Activated T-cell treated with anti-CD3 and anti-CD28 coated beads, Interleukin-2, amount 50 U/mL, for 24 hours (primary cell): ENCODE data around the gene ATP11A.

Experiments used
- DNase-seq: peaks from one replicate; pipeline ENCODE4 v3.0.0-alpha.2; 2020
- H3K27ac Mint-ChIP-seq: 2 replicates; pipeline ENCODE4 v1.8.0; 2020; ENCODE audit warnings: mild to moderate bottlenecking, mixed read lengths
- H3K27me3 Mint-ChIP-seq: 2 replicates; pipeline ENCODE4 v1.8.0; 2020; ENCODE audit warnings: mixed read lengths
- H3K36me3 Mint-ChIP-seq: 2 replicates; pipeline ENCODE4 v1.8.0; 2020; ENCODE audit warnings: low read depth, mixed read lengths
- H3K4me1 Mint-ChIP-seq: 2 replicates; pipeline ENCODE4 v1.8.0; 2020; ENCODE audit warnings: low read depth, mixed read lengths
- H3K4me3 Mint-ChIP-seq: 2 replicates; pipeline ENCODE4 v1.8.0; 2020; ENCODE audit warnings: mild to moderate bottlenecking, moderate library complexity, mixed read lengths
- H3K9me3 Mint-ChIP-seq: 2 replicates; pipeline ENCODE4 v1.8.0; 2020; ENCODE audit warnings: mixed read lengths

ATP11A gene

DNA sequence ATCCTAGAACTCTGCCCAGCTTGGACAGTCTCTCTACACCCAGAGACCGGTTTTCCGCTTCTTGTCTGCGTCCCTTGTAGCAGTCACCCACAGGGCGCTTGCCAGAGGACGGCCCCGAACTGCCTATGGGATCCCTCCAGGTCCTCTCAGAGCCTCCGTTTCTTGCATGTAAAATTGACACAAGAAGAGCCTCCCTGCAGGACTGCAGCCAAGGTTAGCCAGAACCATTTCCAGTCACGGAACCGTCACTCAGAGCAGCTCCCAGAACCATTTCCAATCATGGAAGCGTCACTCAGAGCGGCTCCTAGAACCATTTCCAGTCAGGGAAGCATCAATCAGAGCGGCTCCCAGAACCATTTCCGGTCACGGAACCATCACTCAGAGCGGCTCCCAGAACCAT, 65.5 kb downstream of the ATP11A start:
- Mint-ChIP-seq H3K4me3 (no peak overlapping the region), H3K27ac (no peak overlapping the region), H3K27me3 (no peaks in the 10 kb centered on the region), H3K9me3 (no peaks in the 10 kb centered on the region), H3K4me1 (peaks cover 40% of the 10 kb centered on the region), H3K36me3 (peaks cover 3% of the 10 kb centered on the region)
- DNase-seq, result no peak

DNA sequence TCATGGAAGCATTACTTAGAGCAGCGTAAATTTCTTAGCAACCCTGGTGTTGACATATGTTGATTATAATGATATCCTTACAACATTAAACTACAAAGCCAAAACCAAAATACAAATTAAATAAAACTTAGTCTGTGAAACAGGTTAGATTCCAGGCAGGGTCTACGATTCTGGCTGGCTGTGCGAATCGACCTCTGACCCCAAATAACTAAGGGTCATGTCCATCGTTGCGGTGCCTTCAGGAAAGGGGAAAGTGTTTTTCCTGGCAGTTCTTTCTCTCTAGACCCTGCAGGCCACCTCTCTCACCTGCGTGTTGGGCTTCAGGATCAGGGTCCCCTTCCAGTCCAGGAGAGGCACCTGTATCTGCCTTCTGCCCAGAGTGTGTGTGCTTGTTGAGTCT, 66.2 kb downstream of the ATP11A start:
- H3K4me3 Mint-ChIP-seq, result no peak overlapping the region
- peaks cover 42% of the 10 kb centered on the region for H3K4me1 Mint-ChIP-seq
- H3K9me3 Mint-ChIP-seq, result no peaks in the 10 kb centered on the region
- H3K27ac Mint-ChIP-seq, result no peak overlapping the region
- no peaks in the 10 kb centered on the region for H3K27me3 Mint-ChIP-seq
- no peak for DNase-seq
- peaks cover 3% of the 10 kb centered on the region for H3K36me3 Mint-ChIP-seq

DNA sequence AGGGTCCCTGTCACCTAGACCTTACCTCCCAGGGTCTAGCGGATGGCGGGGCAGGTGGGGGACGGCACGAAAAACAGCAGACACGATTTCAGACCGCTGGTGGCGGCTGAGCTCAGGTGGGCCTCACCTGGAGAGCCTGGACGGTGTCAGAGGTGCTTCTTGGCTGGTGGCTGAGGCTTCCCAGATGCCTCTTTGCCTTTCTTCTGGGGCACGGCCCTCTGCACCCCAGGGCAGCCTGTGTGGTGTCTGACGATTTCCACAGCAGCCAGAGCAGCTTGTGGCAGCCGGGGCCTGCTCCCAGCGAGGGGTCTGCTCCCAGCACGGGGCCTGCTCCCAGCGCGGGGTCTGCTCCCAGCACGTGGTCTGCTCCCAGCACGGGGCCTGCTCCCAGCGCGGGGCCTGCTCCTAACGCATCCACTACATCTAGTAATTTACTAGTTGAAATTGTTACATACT, 66.7 kb downstream of the ATP11A start:
- Mint-ChIP-seq H3K4me3 (no peak overlapping the region), H3K4me1 (peaks cover 42% of the 10 kb centered on the region), H3K36me3 (peaks cover 3% of the 10 kb centered on the region), H3K9me3 (no peaks in the 10 kb centered on the region), H3K27me3 (no peaks in the 10 kb centered on the region), H3K27ac (no peak overlapping the region)
- DNase-seq, result no peak

DNA sequence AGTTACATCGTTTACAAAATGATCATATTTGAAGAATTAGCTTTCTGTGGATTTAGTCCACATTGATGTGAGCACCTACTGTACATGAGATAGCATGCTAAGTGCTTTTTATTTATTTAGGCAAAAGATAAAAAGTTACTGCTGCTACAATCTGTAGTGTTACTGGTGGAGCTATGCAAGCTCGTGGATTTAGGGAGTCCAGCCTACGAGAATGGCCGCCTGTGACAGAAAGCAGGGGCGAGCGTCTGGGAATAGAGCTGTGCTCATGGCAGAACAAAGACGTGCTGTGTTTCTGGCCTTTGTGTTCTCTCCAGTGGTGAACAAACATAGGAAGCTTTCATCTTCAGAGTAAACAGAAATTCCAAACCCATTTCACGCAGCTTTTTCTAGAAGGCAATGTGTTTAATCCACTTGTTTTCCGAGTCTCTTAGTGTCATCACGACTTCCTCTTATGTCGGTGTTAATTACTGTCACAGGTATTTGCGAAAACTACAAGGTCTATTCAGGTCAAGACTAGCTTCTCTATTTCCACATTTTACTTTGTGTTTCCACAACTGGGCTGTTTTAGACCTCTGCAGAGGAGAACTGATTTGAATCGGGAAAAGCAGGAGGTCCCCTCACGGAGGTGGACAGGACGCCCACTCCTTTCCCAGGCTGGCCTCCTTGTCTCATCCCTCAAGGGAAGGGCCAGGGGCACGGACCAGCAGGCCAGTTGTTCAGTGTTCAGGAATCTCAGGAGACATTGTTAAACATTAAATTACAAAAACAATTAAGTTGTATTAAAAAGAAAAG, 67.3 kb downstream of the ATP11A start:
- H3K27ac Mint-ChIP-seq, result no peak overlapping the region
- H3K36me3 Mint-ChIP-seq, result peaks cover 3% of the 10 kb centered on the region
- H3K4me1 Mint-ChIP-seq, result peaks cover 37% of the 10 kb centered on the region
- no peak overlapping the region for H3K4me3 Mint-ChIP-seq
- DNase-seq, result no peak
- no peaks in the 10 kb centered on the region for H3K27me3 Mint-ChIP-seq
- no peaks in the 10 kb centered on the region for H3K9me3 Mint-ChIP-seq

DNA sequence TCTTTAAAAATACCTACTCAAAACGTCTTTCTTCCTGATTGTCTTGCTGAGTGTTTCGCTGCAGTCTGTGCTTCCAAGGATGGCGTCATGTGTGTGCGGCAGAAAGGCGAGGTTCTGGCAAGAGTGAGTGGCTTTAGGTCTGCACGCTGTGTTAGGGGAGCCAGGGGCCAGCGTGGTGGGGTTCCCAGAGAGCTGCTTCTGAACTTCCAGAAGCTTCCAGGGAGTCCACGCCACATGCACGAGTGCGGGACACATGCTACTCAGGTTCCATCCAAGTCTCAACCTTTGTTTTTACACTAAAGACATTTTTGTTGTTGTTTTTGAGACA, 67.9 kb downstream of the ATP11A start:
- no peak for DNase-seq
- Mint-ChIP-seq H3K27ac (no peak overlapping the region), H3K4me3 (no peak overlapping the region), H3K27me3 (no peaks in the 10 kb centered on the region), H3K36me3 (peaks cover 3% of the 10 kb centered on the region), H3K4me1 (peaks cover 33% of the 10 kb centered on the region), H3K9me3 (no peaks in the 10 kb centered on the region)

DNA sequence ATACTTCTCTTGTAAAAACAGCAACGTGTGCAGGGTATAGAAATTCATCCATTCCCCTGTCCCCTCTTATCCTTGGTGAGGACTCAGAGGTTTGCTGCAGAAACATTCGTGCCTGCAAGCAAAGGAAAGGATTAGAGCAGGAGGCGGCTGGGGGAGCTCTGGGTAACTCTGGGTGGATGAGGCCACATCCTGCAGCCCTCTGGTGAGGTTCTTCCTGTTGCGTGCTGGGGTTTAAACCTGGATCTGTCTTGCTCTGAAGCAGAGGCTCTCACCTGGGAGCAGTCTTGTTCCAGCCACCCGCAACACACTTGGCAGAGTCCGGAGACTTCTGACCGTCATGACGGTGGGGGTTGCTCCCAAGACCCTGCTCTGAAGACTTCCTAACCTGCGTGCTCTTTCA, 69.2 kb downstream of the ATP11A start:
- Mint-ChIP-seq H3K27me3 (no peaks in the 10 kb centered on the region), H3K36me3 (peaks cover 3% of the 10 kb centered on the region), H3K4me1 (peaks cover 23% of the 10 kb centered on the region), H3K9me3 (no peaks in the 10 kb centered on the region), H3K4me3 (no peak overlapping the region), H3K27ac (peak overlapping the region; percentile 50)
- DNase-seq, result no peak

DNA sequence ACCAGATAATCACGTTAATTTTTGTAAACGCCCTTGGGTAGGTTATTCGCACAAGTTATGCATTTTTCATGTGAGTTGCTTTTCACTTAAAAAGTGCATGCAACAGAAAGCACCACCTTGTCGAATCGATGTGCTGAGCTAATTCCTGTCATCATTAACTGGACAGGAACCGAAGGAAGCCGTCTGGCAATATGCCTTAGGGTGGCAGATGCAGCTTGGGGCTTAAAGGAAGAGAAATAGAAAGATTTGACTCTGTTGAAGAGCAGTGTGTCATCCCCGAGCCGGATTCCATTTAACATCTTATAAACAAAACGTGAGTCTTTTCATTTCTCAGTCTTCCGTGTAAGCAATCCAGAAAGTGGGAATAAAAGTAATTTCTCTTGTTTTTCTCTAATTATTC, 70.0 kb downstream of the ATP11A start:
- no peak for DNase-seq
- H3K27me3 Mint-ChIP-seq, result no peaks in the 10 kb centered on the region
- no peak overlapping the region for H3K27ac Mint-ChIP-seq
- no peak overlapping the region for H3K4me3 Mint-ChIP-seq
- peaks cover 18% of the 10 kb centered on the region for H3K4me1 Mint-ChIP-seq
- peaks cover 3% of the 10 kb centered on the region for H3K36me3 Mint-ChIP-seq
- no peaks in the 10 kb centered on the region for H3K9me3 Mint-ChIP-seq

DNA sequence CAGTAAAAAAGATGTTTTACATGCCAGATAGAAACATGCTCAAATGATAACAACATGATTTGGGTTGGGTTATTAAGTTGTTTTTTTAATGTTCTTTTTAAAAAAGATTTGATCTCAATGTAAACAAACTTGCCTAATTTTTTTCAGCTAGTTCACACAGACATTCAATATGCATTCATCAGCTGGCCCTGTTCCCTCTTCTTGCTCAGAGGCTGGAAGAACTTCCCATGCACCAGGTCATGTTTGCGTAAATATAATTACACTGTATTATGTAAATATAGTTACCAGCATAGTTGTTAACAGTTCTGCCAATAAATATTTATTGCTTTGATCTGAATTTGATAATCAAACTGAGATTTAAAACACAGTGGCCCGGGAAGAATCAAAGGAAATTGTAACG, 70.6 kb downstream of the ATP11A start:
- Mint-ChIP-seq H3K36me3 (no peaks in the 10 kb centered on the region), H3K9me3 (no peaks in the 10 kb centered on the region), H3K4me3 (no peak overlapping the region), H3K27me3 (no peaks in the 10 kb centered on the region), H3K4me1 (peaks cover 18% of the 10 kb centered on the region), H3K27ac (no peak overlapping the region)
- no peak for DNase-seq

DNA sequence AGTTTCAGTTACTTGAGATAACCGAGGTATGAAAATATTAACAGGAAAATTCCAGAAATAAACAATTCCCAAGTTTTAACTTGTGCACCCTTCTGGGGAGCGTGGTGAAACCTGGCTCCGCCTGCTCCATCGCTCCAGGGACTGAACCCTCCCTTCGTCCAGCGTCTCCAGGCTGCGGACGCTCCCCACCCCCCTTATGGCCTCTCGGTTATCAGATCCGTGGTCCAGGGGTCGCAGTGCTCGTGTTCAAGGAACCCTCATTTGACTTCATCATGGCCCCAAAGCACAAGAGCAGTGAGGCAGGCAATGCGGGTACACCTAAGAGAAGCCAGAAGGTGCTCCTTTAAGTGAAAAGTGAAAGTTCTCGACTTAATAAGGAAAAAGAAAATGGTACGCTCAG, 71.1 kb downstream of the ATP11A start:
- Mint-ChIP-seq H3K36me3 (no peaks in the 10 kb centered on the region), H3K4me1 (peaks cover 23% of the 10 kb centered on the region), H3K9me3 (no peaks in the 10 kb centered on the region), H3K4me3 (no peak overlapping the region), H3K27ac (no peak overlapping the region), H3K27me3 (no peaks in the 10 kb centered on the region)
- no peak for DNase-seq

DNA sequence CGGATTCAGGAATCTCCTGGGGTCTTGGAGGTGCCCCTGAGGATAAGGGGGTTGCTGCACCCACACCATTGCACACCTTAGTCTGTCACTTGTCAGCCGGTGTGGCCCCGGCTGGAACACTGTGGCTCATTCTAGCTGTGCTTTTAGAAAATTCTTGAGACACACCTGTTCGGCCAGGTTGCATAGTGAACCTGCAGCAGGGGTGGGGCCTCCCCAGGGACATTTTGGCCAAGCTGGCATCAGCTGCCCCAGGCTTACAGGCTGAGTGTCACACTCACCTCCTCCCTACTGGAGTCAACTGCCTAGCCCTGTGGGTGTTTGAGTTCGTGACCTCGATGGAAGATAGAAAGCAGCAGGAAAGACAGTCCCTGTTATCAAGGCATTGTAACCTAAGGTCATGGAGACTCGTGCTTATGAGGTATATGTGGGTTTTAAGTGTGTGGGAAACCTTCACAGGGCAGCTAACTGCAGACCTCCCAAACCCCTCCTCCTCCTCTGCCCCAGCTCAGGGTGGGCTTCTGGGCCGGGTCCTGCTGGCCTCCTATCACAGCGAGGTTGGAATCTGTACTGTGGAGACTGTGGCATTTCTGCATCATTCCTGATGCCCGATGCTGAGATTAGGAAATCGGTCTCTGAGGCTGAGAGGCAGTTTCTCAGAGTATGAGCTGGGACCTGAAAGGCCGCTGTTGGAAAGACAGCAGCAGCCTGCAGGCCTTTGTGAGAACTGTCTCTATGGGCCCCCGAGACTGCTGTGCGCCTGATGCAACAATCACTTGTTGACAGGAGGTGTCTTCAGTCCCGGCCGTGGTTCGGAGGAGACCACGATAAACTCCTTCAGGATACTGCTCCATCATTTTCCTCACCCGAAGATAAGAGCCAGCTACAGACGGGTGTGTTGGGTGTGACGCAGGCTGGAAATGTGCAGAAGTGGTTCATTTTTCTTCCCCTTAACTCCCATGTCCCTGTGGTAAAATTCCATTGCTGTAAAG, 72.2 kb downstream of the ATP11A start:
- H3K36me3 Mint-ChIP-seq, result no peaks in the 10 kb centered on the region
- no peaks in the 10 kb centered on the region for H3K9me3 Mint-ChIP-seq
- no peak for DNase-seq
- no peak overlapping the region for H3K4me3 Mint-ChIP-seq
- no peak overlapping the region for H3K27ac Mint-ChIP-seq
- peaks cover 29% of the 10 kb centered on the region for H3K4me1 Mint-ChIP-seq
- no peaks in the 10 kb centered on the region for H3K27me3 Mint-ChIP-seq

DNA sequence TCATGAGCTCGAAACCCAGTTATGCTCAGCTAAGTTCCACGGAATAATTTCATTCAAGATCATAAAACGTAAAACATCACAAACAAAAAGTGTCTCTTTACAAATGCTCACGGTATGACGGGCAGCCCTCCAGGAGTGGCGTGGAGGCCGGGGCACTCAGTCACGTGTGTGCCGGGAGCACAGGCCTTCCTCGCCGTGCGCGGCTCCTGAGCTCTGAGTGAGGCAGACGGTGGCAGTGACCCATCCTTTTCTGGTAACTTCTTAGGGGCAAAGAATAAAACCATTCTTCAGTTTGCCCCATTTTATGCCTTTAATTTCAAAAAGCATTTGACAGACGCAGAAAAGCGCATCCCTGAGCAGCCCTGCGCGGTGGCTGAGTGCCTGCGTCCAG, 72.8 kb downstream of the ATP11A start:
- no peak overlapping the region for H3K27ac Mint-ChIP-seq
- H3K9me3 Mint-ChIP-seq, result no peaks in the 10 kb centered on the region
- H3K4me3 Mint-ChIP-seq, result no peak overlapping the region
- no peak for DNase-seq
- H3K36me3 Mint-ChIP-seq, result no peaks in the 10 kb centered on the region
- peaks cover 32% of the 10 kb centered on the region for H3K4me1 Mint-ChIP-seq
- H3K27me3 Mint-ChIP-seq, result no peaks in the 10 kb centered on the region

DNA sequence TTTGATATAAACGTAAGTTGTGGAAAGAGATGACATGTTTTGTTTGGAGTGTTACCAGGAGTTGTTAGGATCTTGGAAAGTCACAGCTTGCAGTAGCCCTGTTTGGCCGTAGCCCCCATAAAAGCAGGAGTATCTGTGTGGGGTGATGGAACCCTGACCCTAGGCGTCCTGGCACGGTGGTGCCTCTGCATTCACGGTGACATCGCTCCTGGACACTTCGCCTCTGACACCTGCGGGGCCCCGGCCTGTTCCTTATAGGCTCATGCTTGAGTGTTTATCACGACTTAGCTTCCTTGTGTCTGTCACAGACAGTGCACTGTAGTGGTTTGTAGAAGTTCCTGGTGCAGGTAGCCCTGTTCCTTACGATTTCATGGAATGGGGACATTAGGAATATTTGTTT, 74.2 kb downstream of the ATP11A start:
- Mint-ChIP-seq H3K4me3 (no peak overlapping the region), H3K9me3 (no peaks in the 10 kb centered on the region), H3K27ac (peak overlapping the region; percentile 44), H3K4me1 (peaks cover 39% of the 10 kb centered on the region), H3K36me3 (no peaks in the 10 kb centered on the region), H3K27me3 (no peaks in the 10 kb centered on the region)
- no peak for DNase-seq

DNA sequence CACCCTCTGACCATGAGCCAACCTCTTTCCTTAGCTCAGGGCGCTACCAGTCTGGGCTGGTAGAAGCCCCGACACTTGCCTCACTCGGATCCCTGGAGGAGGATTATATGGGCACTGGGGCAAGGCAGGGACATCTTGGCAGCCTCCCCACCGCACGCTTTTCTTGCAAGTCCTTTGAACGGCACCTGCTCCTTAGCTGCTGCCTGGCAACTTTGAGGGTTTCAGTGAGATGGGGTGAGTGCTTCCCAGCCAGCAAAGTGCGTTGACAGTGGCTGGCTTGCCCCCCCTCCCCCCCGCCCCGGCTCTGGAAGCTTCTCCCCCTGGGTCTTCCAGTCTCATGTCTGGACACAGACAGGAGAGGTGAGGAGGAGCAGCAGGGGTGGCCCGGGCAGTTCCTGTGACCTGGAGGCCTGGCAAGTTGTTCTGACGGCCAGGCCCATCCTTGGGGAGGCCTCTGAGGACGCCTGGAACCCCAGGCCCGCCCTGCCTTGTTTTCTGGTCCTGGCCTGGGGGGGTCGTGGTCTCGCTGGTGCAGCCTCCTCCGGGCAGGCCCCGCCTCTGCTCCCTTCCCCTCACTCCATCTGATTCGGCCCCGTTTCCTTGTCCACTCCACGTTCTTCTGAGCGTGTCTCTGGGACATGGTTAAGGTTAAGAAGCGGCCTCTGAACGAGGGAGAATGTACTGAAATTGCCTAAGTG, 75.2 kb downstream of the ATP11A start:
- H3K36me3 Mint-ChIP-seq, result no peaks in the 10 kb centered on the region
- no peak for DNase-seq
- no peak overlapping the region for H3K4me3 Mint-ChIP-seq
- H3K27ac Mint-ChIP-seq, result peak overlapping the region; percentile 46
- peaks cover 45% of the 10 kb centered on the region for H3K4me1 Mint-ChIP-seq
- no peaks in the 10 kb centered on the region for H3K9me3 Mint-ChIP-seq
- H3K27me3 Mint-ChIP-seq, result no peaks in the 10 kb centered on the region

DNA sequence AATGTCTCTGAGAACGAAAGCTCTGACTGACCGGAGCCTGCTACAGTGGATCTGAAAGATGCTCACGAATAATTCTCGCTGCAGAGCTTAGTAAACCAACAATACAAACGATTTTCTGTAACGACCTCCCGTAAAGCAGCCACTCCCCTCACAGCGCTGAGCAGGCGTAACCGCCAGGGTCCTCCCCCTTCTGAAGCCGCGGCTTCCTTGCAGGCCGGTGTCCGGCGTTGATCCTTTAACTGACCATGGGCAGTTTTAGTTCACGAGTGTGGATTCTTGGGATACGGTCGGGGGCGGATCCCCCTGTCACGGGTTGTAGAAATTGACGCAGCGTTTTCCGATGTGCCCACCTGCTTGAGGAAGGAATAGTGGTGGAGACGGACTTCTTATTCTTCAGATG, 75.9 kb downstream of the ATP11A start:
- peaks cover 48% of the 10 kb centered on the region for H3K4me1 Mint-ChIP-seq
- peak overlapping the region; percentile 46 for H3K27ac Mint-ChIP-seq
- peaks cover 3% of the 10 kb centered on the region for H3K36me3 Mint-ChIP-seq
- no peaks in the 10 kb centered on the region for H3K9me3 Mint-ChIP-seq
- no peaks in the 10 kb centered on the region for H3K27me3 Mint-ChIP-seq
- no peak for DNase-seq
- no peak overlapping the region for H3K4me3 Mint-ChIP-seq
